HG03558 (cell line): ENCODE measurements around the gene TMEM41B.
"Not testable (repeated sequence)": the region's sequence is repeated elsewhere in the genome, so short reads cannot be mapped to it uniquely, and the experiment has no call there.

Source experiments
- ATAC-seq: cut with Tn5 transposase; IDR thresholded peaks from one replicate; pipeline ENCODE4 v1.9.1; 2021; ENCODE audit warnings: moderate number of reproducible peaks; ENCODE audit not compliant: unreplicated experiment; ENCODE audit errors: extremely low read depth

The TMEM41B gene, protein sequence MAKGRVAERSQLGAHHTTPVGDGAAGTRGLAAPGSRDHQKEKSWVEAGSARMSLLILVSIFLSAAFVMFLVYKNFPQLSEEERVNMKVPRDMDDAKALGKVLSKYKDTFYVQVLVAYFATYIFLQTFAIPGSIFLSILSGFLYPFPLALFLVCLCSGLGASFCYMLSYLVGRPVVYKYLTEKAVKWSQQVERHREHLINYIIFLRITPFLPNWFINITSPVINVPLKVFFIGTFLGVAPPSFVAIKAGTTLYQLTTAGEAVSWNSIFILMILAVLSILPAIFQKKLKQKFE

GRCh38 chr11:9314291-9315077, at the start of gene TMEM41B:
Gene TMEM41B (minus strand): TSS chr11:9314593. CDS start chr11:9314441, 152 bp downstream.
- ATAC-seq: peak; percentile 87

DNA sequence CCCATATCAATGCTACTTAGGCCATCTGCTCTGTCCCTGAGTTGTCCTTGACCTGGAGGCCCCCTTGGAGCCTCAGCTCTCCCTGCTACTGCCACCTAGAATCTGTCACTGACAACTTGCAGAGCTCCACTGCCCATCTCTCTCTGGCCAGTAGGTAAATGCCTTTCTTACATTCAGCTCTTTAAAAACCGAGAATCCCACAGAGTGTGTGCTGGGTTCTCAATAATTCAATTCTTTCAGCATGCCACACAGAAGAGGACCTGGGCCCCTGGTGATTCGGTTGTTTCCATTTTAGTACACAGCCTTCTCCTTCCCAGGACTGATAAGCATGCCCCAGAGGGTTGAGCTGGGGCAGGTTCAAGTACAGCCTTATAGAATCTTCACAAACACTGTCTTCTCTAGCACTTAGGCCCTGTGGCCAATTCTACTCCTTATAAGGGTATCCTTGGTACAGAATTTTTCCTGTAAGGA, 48.0 kb upstream of the TMEM41B start:
- ATAC-seq: no peak

GRCh38 chr11:9360862-9361622, 46.6 kb upstream of the TMEM41B start:
- not testable (repeated sequence) for ATAC-seq

- ATAC-seq: no peak
Observed at GRCh38 chr11:9357041-9357440, 42.6 kb upstream of the TMEM41B start.

GRCh38 chr11:9351321-9351881, 37.0 kb upstream of the TMEM41B start:
- ATAC-seq: no peak

DNA sequence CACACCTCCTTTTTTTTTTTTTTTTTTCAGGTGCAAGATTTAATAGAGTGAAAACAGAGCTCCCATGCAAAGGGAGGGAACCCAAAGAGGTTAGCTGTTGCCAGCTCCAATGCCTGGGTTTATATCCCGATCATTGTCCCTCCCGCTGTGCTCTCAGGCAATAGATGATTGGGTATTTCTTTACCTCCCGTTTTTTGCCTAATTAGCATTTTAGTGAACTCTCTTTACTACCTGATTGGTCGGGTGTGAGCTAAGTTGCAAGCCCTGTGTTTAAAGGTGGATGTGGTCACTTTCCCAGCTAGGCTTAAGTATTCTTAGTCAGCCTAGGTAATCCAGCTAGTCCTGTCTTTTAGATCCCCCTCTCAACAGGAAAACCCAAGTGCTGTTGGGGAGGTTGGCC, 33.4 kb upstream of the TMEM41B start:
- ATAC-seq: not testable (repeated sequence)

GRCh38 chr11:9347100-9347499, 32.7 kb upstream of the TMEM41B start:
- no peak for ATAC-seq

DNA sequence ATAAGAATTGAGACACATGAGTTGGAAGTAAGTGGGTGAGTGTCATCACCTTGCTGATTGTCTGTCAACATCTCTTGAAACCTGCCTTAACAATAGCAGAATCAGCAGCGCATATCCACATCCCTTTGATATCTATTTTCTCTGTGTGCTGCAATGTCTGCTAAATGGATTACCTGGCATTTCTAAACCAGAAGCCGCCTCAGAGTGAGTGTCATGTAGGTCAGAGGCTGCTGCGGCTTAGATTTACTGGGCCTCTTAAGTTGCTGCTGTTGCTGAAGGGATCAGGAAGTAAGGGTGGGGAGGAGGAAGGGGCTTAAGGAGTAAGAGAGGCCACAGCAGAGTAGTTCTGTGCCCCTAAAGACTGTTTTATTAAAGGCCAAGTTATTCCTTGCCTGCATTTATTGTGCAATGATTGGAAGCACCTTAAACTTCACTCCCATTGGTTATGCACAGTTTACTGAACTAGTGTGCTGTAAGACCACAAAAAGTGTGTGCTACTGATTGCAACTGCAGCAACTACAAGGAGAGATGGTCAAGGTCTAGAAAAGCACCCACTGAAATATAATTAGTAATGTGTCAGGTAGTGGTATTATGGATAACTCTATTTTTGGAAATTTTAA, 29.8 kb upstream of the TMEM41B start:
- ATAC-seq: no peak

DNA sequence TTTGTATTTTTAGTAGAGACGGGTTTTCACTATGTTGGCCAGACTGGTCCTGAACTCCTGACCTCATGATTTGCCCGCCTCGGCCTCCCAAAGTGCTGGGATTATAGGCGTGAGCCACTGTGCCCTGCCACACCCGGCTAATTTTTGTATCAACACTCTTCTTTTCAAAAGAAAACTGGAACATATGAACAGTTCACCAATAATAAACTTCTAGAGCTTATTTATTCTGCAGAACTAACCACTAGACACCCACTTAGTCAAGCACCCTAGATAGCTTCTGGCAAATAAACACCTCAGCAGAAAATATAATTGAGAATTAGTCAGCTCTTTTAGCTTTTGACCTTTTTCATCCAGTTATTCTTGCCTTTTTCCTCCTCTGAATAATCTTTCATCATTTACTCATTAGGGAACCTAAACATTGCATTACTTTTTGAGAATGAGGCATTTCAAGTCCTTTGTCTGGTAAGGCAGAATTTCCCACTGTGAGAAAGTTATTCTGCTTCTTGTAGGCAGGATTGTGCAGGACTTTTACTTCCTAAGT, 27.3 kb upstream of the TMEM41B start:
- no peak for ATAC-seq

DNA sequence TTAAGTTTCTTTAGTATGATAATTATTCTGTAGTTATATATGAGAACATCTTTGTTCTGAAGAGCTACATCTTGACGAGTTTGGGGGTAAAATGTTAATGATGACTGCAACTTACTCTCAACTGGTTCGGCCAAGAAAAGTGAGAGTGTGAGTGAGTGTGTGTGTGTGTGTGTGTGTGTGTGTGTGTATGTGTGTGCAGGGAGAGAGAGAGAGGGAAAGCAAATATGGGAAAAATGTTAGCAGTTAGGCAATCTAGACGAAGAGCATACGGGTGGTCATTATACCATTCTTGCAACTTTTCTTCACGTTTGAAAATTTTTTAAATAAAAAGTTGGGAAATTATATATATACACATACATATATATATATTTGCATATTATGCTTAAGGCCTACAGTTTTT, 18.3 kb upstream of the TMEM41B start:
- no peak for ATAC-seq

DNA sequence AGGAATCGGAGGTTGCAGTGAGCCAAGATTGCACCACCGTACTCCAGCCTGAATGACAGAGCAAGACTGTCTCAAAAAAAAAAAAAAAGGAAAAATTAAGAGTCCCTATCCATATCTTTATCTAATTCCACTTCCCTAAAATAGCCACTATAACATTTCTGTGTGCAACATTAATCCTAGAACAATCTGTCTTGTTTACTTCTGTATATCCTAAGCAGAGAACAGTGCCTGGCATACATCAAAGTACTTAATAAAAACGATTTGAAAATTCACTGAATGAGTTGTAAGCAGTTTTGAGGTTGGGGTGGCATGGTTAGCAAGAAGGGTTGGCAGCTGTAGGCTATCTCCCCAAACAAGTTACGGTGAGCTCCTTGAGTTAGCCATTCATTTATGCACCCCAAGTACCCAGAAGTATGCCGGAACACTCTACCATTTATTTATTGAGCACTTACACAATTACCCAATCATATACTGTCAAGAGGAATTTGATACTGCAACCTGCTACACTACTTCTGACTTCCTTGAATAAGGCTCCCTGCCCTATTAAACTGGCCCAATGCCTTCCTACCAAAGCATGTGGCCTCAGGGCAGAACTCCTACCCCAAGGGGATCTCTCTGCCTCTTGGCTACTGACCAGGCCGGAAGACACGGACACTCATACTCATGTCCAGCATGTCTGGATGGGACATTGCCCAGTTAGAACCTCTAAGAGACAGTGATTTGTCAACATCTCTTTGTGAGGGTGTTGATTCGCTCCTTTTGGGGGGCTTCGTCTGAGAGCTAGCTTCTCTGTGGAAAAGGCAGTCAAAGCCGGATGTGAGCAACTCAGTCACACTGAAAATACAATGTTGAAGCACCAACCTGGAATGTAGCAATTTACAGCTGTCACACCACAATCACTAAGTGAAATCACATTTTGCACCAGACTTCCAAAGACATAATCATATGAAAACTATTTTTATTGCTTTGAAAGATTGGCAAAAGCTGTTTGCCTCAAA, 16.3 kb upstream of the TMEM41B start:
- ATAC-seq: no peak

- ATAC-seq: no peak
Observed at GRCh38 chr11:9320047-9320446, 5.7 kb upstream of the TMEM41B start.

GRCh38 chr11:9319377-9320001, 5.1 kb upstream of the TMEM41B start:
- ATAC-seq: not testable (repeated sequence)

DNA sequence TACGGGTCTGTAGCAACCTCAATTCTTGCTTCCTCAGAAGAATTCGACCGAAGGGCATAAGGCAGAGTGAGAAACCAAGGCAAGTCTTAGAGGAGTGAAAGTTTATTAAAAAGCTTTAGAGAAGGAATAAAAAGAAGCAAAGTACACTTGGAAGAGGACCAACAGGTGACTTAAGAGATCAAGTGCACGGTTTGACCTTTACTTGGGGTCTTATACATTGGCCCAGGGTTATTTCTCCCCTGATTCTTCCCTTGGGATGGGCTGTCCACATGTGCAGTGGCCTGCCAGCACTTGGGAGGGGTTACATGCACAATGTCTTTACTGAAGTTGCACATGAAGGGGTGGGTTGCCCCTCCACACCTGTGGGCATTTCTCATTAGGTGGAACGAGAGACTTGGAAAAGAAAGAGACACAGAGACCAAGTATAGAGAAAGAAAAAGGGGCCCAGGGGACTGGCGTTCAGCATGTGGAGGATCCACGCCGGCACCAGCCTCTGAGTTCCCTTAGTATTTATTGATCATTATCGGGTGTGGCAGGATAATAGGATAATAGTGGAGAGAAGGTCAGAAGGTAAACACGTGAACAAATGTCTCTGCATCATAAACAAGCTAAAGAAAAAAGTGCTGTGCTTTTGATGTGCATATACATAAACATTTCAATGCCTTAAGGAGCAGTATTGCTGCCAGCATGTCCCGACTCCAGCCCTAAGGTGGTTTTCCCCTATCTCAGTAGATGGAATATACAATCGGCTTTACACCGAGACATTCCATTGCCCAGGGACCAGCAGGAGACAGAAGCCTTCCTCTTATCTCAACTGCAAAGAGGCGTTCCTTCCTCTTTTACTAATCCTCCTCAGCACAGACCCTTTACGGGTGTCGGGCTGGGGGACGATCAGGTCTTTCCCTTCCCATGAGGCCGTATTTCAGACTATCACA, 4.3 kb upstream of the TMEM41B start:
- ATAC-seq: not testable (repeated sequence)

- no peak for ATAC-seq
Observed at GRCh38 chr11:9316334-9316733, 1.9 kb upstream of the TMEM41B start.

GRCh38 chr11:9315078-9315688, 790 bp upstream of the TMEM41B start:
- no peak for ATAC-seq
